Ishikawa (cell line): Measurements from ENCODE around the gene SPAG8.

ENCODE experiments used
- CREB1 ChIP-seq: IDR thresholded peaks from 2 replicates; pipeline ENCODE4 v1.6.1; 2012; ENCODE audit warnings: low read depth
- MAX ChIP-seq: IDR thresholded peaks from 2 replicates; pipeline ENCODE4 v1.6.1; 2012
- NFIC ChIP-seq: IDR thresholded peaks from 2 replicates; pipeline ENCODE4 v1.6.1; 2012
- TAF1 ChIP-seq: IDR thresholded peaks from 2 replicates; pipeline ENCODE4 v1.6.1; 2012; ENCODE audit warnings: low read depth, mild to moderate bottlenecking
- TF ChIP-seq, protein P1 (sequence below): IDR thresholded peaks from 2 replicates; pipeline ENCODE4 v1.6.1; 2012; ENCODE audit warnings: low read depth, mild to moderate bottlenecking

DNA sequence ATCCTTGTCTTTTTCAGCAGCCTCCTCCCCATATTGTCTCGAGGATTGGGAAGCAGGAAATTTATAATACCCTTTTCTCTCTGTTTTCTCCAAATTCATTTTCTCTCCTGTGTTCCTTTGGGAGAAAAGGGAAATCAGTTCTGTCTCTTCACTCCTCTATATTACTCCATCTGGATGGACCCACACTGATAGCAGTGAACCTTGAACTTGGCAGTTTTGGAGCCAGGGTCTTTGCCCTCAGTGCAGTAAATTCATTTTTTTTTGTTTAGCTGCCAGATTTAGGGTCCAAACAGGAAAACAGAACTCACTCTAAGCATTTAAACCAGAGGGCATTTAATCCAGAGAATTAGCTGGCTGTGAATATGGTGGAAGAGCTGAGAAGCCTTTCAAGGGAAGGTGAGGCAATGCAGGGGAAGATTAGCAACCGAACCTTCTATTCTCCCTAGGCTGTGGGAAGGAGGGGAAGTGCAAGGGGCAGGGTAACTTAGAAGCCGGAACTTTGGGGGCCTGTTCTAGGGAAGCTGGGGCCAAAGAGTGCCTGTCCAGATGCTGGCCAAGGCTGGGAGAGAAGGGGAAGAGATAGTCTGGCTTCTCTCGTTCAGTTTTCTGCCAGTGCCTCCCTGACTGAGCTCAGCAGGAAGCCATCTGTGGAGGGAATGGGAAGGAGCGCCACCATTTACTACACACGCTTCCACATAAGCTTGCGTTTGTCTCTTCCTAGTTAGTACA is 37.0 kb downstream of the SPAG8 start:
- TF ChIP-seq MAX (no peak), NFIC (no peak), CREB1 (no peak), TAF1 (no peak)
- TF ChIP-seq, protein P1, sequence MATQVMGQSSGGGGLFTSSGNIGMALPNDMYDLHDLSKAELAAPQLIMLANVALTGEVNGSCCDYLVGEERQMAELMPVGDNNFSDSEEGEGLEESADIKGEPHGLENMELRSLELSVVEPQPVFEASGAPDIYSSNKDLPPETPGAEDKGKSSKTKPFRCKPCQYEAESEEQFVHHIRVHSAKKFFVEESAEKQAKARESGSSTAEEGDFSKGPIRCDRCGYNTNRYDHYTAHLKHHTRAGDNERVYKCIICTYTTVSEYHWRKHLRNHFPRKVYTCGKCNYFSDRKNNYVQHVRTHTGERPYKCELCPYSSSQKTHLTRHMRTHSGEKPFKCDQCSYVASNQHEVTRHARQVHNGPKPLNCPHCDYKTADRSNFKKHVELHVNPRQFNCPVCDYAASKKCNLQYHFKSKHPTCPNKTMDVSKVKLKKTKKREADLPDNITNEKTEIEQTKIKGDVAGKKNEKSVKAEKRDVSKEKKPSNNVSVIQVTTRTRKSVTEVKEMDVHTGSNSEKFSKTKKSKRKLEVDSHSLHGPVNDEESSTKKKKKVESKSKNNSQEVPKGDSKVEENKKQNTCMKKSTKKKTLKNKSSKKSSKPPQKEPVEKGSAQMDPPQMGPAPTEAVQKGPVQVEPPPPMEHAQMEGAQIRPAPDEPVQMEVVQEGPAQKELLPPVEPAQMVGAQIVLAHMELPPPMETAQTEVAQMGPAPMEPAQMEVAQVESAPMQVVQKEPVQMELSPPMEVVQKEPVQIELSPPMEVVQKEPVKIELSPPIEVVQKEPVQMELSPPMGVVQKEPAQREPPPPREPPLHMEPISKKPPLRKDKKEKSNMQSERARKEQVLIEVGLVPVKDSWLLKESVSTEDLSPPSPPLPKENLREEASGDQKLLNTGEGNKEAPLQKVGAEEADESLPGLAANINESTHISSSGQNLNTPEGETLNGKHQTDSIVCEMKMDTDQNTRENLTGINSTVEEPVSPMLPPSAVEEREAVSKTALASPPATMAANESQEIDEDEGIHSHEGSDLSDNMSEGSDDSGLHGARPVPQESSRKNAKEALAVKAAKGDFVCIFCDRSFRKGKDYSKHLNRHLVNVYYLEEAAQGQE, result no peak
